SK-N-MC (cell line): ENCODE measurements around the gene RAB21.

Experiments used
- DNase-seq: peaks from one replicate; pipeline ENCODE4 v3.0.0-alpha.2; 2011; ENCODE audit warnings: low read depth, low spot score
- H3K27ac ChIP-seq: fragments of 200-600 bp; sonication (generic); 2 replicates; pipeline ENCODE4 v1.5.1; 2016; ENCODE audit warnings: mixed run types
- H3K36me3 ChIP-seq: fragments of 200-600 bp; sonication (generic); 2 replicates; pipeline ENCODE4 v1.6.1; 2017; ENCODE audit warnings: antibody characterized with exemption, low read length, mixed read lengths; ENCODE audit not compliant: insufficient read depth
- H3K4me3 ChIP-seq: fragments of 200-600 bp; sonication (generic); 2 replicates; pipeline ENCODE4 v1.5.1; 2016
- H3K9ac ChIP-seq: fragments of 200-600 bp; sonication (generic); 2 replicates; pipeline ENCODE4 v1.8.0; 2017; ENCODE audit warnings: mixed run types, mixed read lengths; ENCODE audit not compliant: insufficient read length
- H3K9me3 ChIP-seq: fragments of 200-600 bp; sonication (generic); 2 replicates; pipeline ENCODE4 v1.6.1; 2017; ENCODE audit warnings: low read depth, mild to moderate bottlenecking, antibody characterized with exemption, low read length, moderate library complexity, mixed read lengths
- EZH2 ChIP-seq: fragments of 200-600 bp; sonication (generic); IDR thresholded peaks from one replicate; pipeline ENCODE4 v1.6.1; 2017; ENCODE audit warnings: antibody characterized with exemption
- FOXP2 ChIP-seq: optimal IDR thresholded peaks from 2 replicates; pipeline ENCODE3; 2011; ENCODE audit warnings: mild to moderate bottlenecking, moderate library complexity; ENCODE audit not compliant: insufficient read depth; ENCODE audit errors: extremely low read length, control extremely low read depth
- POLR2AphosphoS5 ChIP-seq: IDR thresholded peaks from 2 replicates; pipeline ENCODE4 v1.6.1; 2012; ENCODE audit warnings: mild to moderate bottlenecking, low read depth, low read length, borderline replicate concordance

Gene RAB21

GRCh38 chr12:71754461-71755145 is at the start of gene RAB21:
RAB21 (plus strand) TSS chr12:71754863; CDS start chr12:71755130, 267 bp downstream.
- TF ChIP-seq POLR2AphosphoS5 (peak; percentile 93), FOXP2 (no peak), EZH2 (no peak)

GRCh38 chr12:71704920-71705319 is 49.7 kb upstream of the RAB21 start:
- no peak for TF ChIP-seq EZH2
- TF ChIP-seq POLR2AphosphoS5 = no peak
- TF ChIP-seq FOXP2 = no peak
- Histone ChIP-seq H3K36me3 (peaks cover 14% of the 10 kb centered on the region), H3K9ac (no peak overlapping the region), H3K4me3 (no peak overlapping the region), H3K9me3 (no peaks in the 10 kb centered on the region), H3K27ac (no peak overlapping the region)
- no peak for DNase-seq

More at GRCh38 chr12:71754461-71755145, at the start of gene RAB21:
- peak within 1 kb of the TSS; percentile 73; the same call in 1 of the 2 replicates for H3K27ac ChIP-seq
- H3K9me3 ChIP-seq = peaks cover 29% of the 10 kb centered on the region; the same call in 1 of the 2 replicates
- peak; percentile 60 for DNase-seq
- H3K4me3 ChIP-seq = peak within 1 kb of the TSS; percentile 89
- peak within 1 kb of the TSS; percentile 92 for H3K9ac ChIP-seq
- peaks cover 40% of the 10 kb centered on the region for H3K36me3 ChIP-seq

GRCh38 chr12:71708658-71709057 is 46.0 kb upstream of the RAB21 start:
- Histone ChIP-seq H3K27ac (no peak overlapping the region), H3K9me3 (peaks cover 3% of the 10 kb centered on the region; the same call in 1 of the 2 replicates), H3K36me3 (peaks cover 3% of the 10 kb centered on the region; the same call in 1 of the 2 replicates), H3K4me3 (no peak overlapping the region), H3K9ac (no peak overlapping the region)
- TF ChIP-seq FOXP2 = no peak
- no peak for TF ChIP-seq EZH2
- no peak for DNase-seq

- Histone ChIP-seq H3K9ac (no peak overlapping the region), H3K4me3 (no peak overlapping the region), H3K9me3 (peaks cover 3% of the 10 kb centered on the region; the same call in 1 of the 2 replicates), H3K36me3 (0 out of 2 replicates have a peak, but pooled peaks cover 3% of the 10 kb centered on the region), H3K27ac (no peak overlapping the region)
- DNase-seq = no peak
- no peak for TF ChIP-seq EZH2
- TF ChIP-seq POLR2AphosphoS5 = no peak
- TF ChIP-seq FOXP2 = no peak
Observed at GRCh38 chr12:71710276-71711125, 44.2 kb upstream of the RAB21 start.

GRCh38 chr12:71718611-71719010 is 36.1 kb upstream of the RAB21 start:
- H3K9ac ChIP-seq = no peak overlapping the region
- no peak for DNase-seq
- no peaks in the 10 kb centered on the region for H3K36me3 ChIP-seq
- no peaks in the 10 kb centered on the region for H3K9me3 ChIP-seq
- H3K27ac ChIP-seq = no peak overlapping the region
- TF ChIP-seq EZH2 (no peak), POLR2AphosphoS5 (no peak), FOXP2 (no peak)
- no peak overlapping the region for H3K4me3 ChIP-seq

GRCh38 chr12:71719647-71720370 is 34.9 kb upstream of the RAB21 start:
- no peak for TF ChIP-seq FOXP2
- no peaks in the 10 kb centered on the region for H3K9me3 ChIP-seq
- H3K27ac ChIP-seq = no peak overlapping the region
- H3K4me3 ChIP-seq = no peak overlapping the region
- no peak overlapping the region for H3K9ac ChIP-seq
- no peak for DNase-seq
- no peaks in the 10 kb centered on the region for H3K36me3 ChIP-seq

- Histone ChIP-seq H3K4me3 (no peak overlapping the region), H3K27ac (no peak overlapping the region), H3K36me3 (no peaks in the 10 kb centered on the region), H3K9ac (no peak overlapping the region), H3K9me3 (no peaks in the 10 kb centered on the region)
- no peak for TF ChIP-seq FOXP2
- no peak for DNase-seq
Observed at GRCh38 chr12:71721783-71722505, 32.7 kb upstream of the RAB21 start.

- TF ChIP-seq POLR2AphosphoS5 = no peak
- Histone ChIP-seq H3K9me3 (no peaks in the 10 kb centered on the region), H3K9ac (no peak overlapping the region), H3K4me3 (no peak overlapping the region), H3K36me3 (no peaks in the 10 kb centered on the region), H3K27ac (no peak overlapping the region)
- DNase-seq = no peak
Observed at GRCh38 chr12:71725011-71725410, 29.7 kb upstream of the RAB21 start.
